PC-9 (cell line): ENCODE measurements around the gene TGFBR3. TPM values are rescaled to one million over a fixed set of nuclear protein-coding genes. Genes with fewer than 3 reads are reported as not detected.

ENCODE experiments used
- BruUV-seq: library from RNA; stranded (reverse); fragments of 400-500 nt; replicated peaks from 2 replicates; lab custom pipeline; 2021; lab: Mats Ljungman, UMichigan
- CTCF ChIA-PET: fragments of 300-600 bp; sonication (Branson Sonifier 250); formaldehyde crosslinking; loops from one replicate; lab custom pipeline; 2022; ENCODE audit warnings: antibody characterized with exemption; lab: Charles Lee
- POLR2A ChIA-PET: fragments of 300-600 bp; sonication (Branson Sonifier 250); formaldehyde crosslinking; loops from one replicate; lab custom pipeline; 2022; ENCODE audit warnings: antibody characterized with exemption; ENCODE audit not compliant: unreplicated experiment; lab: Charles Lee
- DNase-seq, 2 experiments: peaks; one replicate each; pipeline versions ENCODE4 v3.0.0 to v3.0.0-alpha.2; 2015 to 2022; ENCODE audit warnings: mixed read lengths in 1 of 2
- H2AFZ ChIP-seq: fragments of 200-600 bp; sonication (generic); 2 replicates; pipeline ENCODE4 v1.8.1; 2017; ENCODE audit warnings: antibody characterized with exemption
- H3F3A ChIP-seq: fragments of 200-600 bp; sonication (generic); 2 replicates; pipeline ENCODE4 v1.8.1; 2017; ENCODE audit warnings: antibody characterized with exemption, mild to moderate bottlenecking, low read depth; ENCODE audit not compliant: insufficient read depth
- H3K27ac ChIP-seq: fragments of 200-600 bp; sonication (generic); 2 replicates; pipeline ENCODE4 v1.6.1; 2016; ENCODE audit warnings: mixed run types
- H3K27me3 ChIP-seq: fragments of 200-600 bp; sonication (generic); 2 replicates; pipeline ENCODE4 v1.6.1; 2016; ENCODE audit warnings: low read depth, mixed run types; ENCODE audit not compliant: insufficient read depth
- H3K36me3 ChIP-seq: fragments of 200-600 bp; sonication (generic); 2 replicates; pipeline ENCODE4 v1.6.1; 2016; ENCODE audit warnings: low read depth, mixed run types
- H3K4me1 ChIP-seq: fragments of 200-600 bp; sonication (generic); replicated peaks from 2 replicates; pipeline ENCODE4 v1.6.1; 2016; ENCODE audit warnings: mixed run types; ENCODE audit not compliant: insufficient read depth
- H3K4me2 ChIP-seq: fragments of 200-600 bp; sonication (generic); 2 replicates; pipeline ENCODE4 v1.6.1; 2017; ENCODE audit warnings: mixed run types
- H3K4me3 ChIP-seq: fragments of 200-600 bp; sonication (generic); 2 replicates; pipeline ENCODE4 v1.6.1; 2016; ENCODE audit warnings: mixed run types
- H3K79me2 ChIP-seq: fragments of 200-600 bp; sonication (generic); 2 replicates; pipeline ENCODE4 v1.6.1; 2017; ENCODE audit warnings: low read depth, mixed run types
- H3K9me2 ChIP-seq: fragments of 200-600 bp; sonication (generic); 2 replicates; pipeline ENCODE4 v1.8.1; 2017; ENCODE audit warnings: mild to moderate bottlenecking; ENCODE audit not compliant: insufficient read depth
- H3K9me3 ChIP-seq: fragments of 200-600 bp; sonication (generic); 2 replicates; pipeline ENCODE4 v1.8.1; 2016; ENCODE audit warnings: low read depth; ENCODE audit not compliant: insufficient read depth
- H4K20me1 ChIP-seq: fragments of 200-600 bp; sonication (generic); 2 replicates; pipeline ENCODE4 v1.8.1; 2017; ENCODE audit not compliant: insufficient read depth
- EZH2 ChIP-seq: fragments of 200-600 bp; sonication (generic); IDR thresholded peaks from 2 replicates; pipeline ENCODE4 v1.8.0; 2017; ENCODE audit warnings: antibody characterized with exemption, low read depth
- intact Hi-C: fragments of 100-400 bp; cut with micrococcal nuclease; formaldehyde crosslinking; loops from one replicate; pipeline ENCODE4 v1.10.0; 2022; ENCODE audit not compliant: unreplicated experiment
- total RNA-seq: library from RNA; stranded (reverse); gene quantifications from 2 replicates; pipeline ENCODE4 v1.2.3, GENCODE V29; 2021
- TF ChIP-seq, protein P1 (sequence below): fragments of 200-600 bp; sonication (generic); conservative IDR thresholded peaks from 2 replicates; pipeline ENCODE4 v1.6.1; 2017; ENCODE audit warnings: mixed run types, antibody characterized with exemption, mild to moderate bottlenecking, moderate library complexity

TGFBR3 gene
- total RNA-seq, 1 experiment from 2014 or later = 1.6 TPM

DNA sequence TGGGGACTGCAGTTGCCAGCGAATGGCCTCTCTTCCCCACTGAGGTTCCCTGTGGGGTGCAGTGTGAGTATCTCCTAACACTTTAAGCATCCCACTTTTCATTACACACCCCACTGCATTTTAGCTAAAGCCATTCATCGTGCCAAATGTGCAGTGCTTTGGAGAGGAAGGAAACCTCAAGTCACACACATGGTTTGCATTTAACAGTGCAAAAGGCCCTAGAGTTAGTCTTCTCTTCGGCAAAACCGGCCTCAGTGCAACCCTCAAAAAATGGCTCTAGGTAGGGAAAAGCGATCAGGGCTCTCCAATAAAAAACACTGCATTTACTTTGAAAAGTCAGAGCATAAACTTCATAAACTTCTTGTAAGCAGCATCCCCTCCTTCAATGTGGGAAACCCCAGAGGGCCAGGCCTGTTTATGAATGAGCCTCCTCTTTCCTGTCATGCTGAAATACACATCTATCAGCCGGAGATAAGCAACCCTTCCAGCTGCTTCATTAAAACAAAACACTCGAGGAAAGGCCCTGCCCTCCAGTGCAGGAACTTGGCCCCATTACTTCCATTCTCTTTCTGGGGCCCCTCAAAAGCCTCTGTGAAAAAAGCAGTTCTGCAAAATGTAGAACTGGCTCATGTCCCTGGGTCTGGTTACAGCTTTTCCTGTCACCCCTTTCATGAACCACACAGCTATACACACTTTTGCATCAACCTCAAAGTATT lies 201.3 kb downstream of the TGFBR3 start:
- no peak overlapping the region for H2AFZ ChIP-seq
- POLR2A ChIA-PET = no interaction called here
- CTCF ChIA-PET = no interaction called here

DNA sequence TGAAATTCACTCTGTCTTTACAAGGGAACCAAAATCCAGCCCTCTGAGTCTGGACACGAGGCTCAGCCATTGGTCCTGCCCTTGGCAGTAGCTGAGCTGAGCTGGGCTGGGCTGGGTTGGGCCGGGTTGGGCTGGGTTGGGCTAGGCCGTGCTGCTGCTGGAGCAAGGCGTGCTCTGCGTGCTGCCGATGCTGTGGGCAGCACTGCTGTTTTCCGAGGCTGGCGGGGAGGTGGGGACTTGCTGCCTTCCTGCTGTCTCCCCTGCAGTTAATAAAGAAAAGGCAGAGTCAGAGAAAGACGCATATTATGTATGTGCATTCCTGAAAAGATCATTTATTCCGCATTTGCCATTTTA lies 202.4 kb downstream of the TGFBR3 start:
- Histone ChIP-seq H3F3A (no peaks in the 10 kb centered on the region), H3K79me2 (no peaks in the 10 kb centered on the region), H3K4me2 (no peak overlapping the region), H3K27me3 (no peaks in the 10 kb centered on the region), H3K9me2 (no peaks in the 10 kb centered on the region), H3K9me3 (no peaks in the 10 kb centered on the region), H3K36me3 (no peaks in the 10 kb centered on the region), H4K20me1 (no peaks in the 10 kb centered on the region), H3K27ac (no peak overlapping the region), H3K4me1 (peaks cover 13% of the 10 kb centered on the region), H3K4me3 (no peak overlapping the region), H2AFZ (no peak overlapping the region)
- intact Hi-C loops = no loop called here
- no peak for TF ChIP-seq EZH2
- TF ChIP-seq, protein P1, sequence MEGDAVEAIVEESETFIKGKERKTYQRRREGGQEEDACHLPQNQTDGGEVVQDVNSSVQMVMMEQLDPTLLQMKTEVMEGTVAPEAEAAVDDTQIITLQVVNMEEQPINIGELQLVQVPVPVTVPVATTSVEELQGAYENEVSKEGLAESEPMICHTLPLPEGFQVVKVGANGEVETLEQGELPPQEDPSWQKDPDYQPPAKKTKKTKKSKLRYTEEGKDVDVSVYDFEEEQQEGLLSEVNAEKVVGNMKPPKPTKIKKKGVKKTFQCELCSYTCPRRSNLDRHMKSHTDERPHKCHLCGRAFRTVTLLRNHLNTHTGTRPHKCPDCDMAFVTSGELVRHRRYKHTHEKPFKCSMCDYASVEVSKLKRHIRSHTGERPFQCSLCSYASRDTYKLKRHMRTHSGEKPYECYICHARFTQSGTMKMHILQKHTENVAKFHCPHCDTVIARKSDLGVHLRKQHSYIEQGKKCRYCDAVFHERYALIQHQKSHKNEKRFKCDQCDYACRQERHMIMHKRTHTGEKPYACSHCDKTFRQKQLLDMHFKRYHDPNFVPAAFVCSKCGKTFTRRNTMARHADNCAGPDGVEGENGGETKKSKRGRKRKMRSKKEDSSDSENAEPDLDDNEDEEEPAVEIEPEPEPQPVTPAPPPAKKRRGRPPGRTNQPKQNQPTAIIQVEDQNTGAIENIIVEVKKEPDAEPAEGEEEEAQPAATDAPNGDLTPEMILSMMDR = no peak
- BruUV-seq = no TSS peak
- ChIA-PET CTCF (no interaction called here), POLR2A (no interaction called here)
- DNase-seq = no peak

More for the DNA sequence above, 201.3 kb downstream of the TGFBR3 start:
- Histone ChIP-seq H3K27me3 (no peaks in the 10 kb centered on the region), H3K27ac (no peak overlapping the region), H3K4me2 (no peak overlapping the region), H3K4me1 (peaks cover 13% of the 10 kb centered on the region), H3K9me2 (no peaks in the 10 kb centered on the region), H3K79me2 (no peaks in the 10 kb centered on the region), H3F3A (no peaks in the 10 kb centered on the region), H3K9me3 (no peaks in the 10 kb centered on the region), H3K36me3 (no peaks in the 10 kb centered on the region), H3K4me3 (no peak overlapping the region), H4K20me1 (no peaks in the 10 kb centered on the region)
- TF ChIP-seq, protein P1 = no peak
- TF ChIP-seq EZH2 = no peak
- intact Hi-C loops = loop anchor here (5.0 kb wide), 1 partner anchor 48 kb away; no protein-coding TSS in a partner anchor
- no TSS peak for BruUV-seq
- no peak for DNase-seq

DNA sequence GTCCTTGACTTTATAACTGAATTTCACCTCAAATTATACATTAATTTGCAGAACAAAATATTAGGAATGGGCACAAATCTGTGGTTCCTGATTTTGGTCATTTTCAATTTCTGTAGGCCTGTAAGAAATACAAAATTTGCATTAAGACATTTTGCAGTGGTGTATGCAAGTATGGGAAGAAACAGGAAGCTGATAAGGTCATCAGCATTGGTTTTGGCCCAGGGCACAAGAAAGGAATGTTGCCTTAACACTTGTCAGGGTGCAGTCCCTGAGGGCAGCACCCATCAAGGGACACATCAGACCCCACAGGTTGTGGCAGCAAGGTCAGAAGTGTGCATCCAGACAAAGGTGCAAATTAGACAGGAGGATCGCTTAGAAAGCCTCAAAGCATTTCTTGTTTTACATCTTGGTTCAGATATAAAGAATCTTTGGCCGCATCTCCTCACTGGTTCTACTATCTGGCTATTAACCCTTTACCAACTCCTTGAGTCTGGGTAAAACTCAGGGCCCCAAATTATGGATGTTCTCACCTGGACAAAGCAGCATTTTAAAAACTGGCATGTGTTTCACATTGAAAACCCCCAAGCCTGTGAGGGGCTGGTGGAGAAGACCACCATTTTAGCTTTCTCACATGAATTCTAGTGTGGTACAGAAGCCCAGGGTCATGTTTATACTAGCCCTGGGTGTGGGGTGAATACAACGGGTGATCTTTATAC lies 202.9 kb downstream of the TGFBR3 start:
- TF ChIP-seq EZH2 = no peak
- TF ChIP-seq, protein P1 = no peak
- H3K9me2 ChIP-seq = no peaks in the 10 kb centered on the region
- no peaks in the 10 kb centered on the region for H3F3A ChIP-seq
- H3K9me3 ChIP-seq = no peaks in the 10 kb centered on the region
- ChIA-PET POLR2A (no interaction called here), CTCF (interaction anchor here (0.6 kb wide), 1 partner anchor 49 kb away, joined by 3 read pairs; no protein-coding TSS in a partner anchor)
- no TSS peak for BruUV-seq
- intact Hi-C loops = no loop called here
- H3K79me2 ChIP-seq = no peaks in the 10 kb centered on the region
- no peaks in the 10 kb centered on the region for H3K36me3 ChIP-seq
- no peak overlapping the region for H3K4me3 ChIP-seq
- peaks cover 11% of the 10 kb centered on the region for H3K4me1 ChIP-seq
- no peak for DNase-seq
- H3K27ac ChIP-seq = no peak overlapping the region
- H2AFZ ChIP-seq = no peak overlapping the region
- no peaks in the 10 kb centered on the region for H4K20me1 ChIP-seq
- no peak overlapping the region for H3K4me2 ChIP-seq
- H3K27me3 ChIP-seq = no peaks in the 10 kb centered on the region
